NCI-H1048 (cell line): ENCODE measurements around the gene DIPK1C.

Experiments
- DNase-seq: peaks from one replicate; lab custom pipeline; 2025; lab: John Stamatoyannopoulos, UW

DIPK1C gene

DNA sequence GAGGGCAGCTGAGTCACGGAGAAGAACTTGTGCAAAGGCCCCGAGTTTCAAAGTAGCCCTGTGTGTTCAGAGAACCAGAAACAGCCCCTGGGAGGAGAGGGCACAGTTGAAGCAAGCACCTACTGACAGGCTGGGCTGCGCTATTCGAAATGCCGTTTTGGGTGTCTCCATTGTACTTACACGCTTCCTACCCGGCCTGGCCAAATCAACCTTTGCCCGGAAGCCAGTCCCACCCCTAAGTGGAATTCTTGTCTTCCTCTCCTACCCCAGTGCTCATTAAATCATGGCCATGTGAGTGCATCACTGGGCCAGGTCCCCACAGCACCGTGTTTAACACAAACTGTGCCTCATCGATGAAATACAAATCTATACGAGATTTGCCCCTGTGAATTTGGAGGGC is 6.0 kb downstream of the DIPK1C start:
- no peak for DNase-seq

GRCh38 chr18:74450626-74451025 is 6.5 kb downstream of the DIPK1C start:
- no peak for DNase-seq

- no peak for DNase-seq
These were observed 9.5 kb downstream of the DIPK1C start for GRCh38 chr18:74447404-74448152.

DNA sequence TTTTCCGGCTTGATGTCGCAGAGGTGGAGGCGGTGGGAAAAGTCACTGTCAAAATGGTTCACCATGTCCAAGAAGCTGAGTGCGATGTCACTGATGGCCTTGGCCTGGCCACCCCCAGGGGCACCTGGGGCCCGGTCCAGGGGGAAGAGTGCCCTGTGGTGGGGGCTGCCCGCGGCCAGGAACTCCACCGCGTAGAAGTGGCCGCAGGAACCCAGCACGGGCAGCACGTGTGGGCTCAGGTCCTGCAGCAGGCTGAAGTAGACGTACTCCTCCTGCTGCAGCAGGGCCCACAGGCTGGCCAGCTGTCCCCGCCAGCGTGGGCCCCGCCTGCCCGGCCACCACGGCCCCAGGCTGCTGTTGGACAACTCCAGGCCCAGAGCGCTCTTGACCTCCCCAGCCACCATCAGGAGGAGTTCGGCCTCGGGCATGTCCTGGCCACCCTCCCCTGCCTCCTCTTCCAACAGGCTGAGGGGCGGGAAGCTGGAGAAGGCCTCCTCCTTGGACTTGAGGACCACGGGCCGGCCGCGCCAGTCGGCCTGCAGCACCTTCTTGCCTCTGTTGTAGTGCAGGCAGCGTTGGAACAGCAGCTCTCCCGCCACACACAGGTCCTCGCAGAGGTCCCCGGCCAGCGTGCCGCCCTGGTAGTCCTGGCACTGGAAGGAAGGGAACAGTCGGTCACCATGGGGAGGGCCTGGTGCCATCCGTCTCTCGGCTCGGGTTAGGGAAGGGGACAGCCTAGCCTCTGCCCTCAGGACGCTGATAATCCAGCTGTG is 10.3 kb downstream of the DIPK1C start:
- DNase-seq = no peak

DNA sequence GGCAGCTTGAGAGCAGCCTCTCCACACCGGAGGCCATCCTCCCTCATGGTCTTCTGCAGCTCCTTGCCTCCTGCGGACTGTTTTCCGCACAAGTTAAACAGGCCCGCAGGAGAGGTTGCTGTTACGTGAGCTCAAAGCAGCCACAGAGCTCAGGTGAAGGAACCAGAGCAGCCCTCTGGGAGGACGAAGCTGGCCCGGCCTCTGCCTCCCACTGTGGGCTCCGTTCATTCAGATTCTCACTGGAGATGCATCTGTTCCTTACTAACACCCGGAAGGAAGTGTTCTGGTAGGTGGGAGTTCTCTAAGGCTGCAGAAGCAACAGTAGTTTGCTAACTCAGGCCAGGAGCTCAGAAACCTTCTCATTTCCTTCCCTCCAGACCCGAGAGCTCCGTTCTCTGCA is 10.9 kb downstream of the DIPK1C start:
- no peak for DNase-seq

GRCh38 chr18:74445585-74445984 is 11.5 kb downstream of the DIPK1C start:
- no peak for DNase-seq

DNA sequence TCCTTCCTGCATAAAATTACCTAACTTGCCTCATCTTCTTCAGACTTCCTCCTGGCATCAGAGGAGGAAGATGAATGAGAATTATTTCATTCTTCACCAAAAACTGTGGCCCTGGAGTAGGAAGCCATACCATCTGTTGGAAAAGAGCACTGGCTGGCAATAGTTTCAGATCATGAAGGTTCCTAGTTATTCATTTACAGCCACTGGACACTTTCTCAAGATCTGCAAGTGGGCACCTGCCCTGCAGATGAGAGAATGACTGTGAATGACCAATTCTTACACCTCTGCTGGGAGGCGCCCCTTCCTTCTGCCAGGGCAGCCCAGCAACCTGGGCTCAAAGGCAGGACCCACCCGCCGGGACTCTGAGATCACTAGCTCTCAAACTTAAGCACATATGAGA is 13.0 kb downstream of the DIPK1C start:
- DNase-seq = no peak

DNA sequence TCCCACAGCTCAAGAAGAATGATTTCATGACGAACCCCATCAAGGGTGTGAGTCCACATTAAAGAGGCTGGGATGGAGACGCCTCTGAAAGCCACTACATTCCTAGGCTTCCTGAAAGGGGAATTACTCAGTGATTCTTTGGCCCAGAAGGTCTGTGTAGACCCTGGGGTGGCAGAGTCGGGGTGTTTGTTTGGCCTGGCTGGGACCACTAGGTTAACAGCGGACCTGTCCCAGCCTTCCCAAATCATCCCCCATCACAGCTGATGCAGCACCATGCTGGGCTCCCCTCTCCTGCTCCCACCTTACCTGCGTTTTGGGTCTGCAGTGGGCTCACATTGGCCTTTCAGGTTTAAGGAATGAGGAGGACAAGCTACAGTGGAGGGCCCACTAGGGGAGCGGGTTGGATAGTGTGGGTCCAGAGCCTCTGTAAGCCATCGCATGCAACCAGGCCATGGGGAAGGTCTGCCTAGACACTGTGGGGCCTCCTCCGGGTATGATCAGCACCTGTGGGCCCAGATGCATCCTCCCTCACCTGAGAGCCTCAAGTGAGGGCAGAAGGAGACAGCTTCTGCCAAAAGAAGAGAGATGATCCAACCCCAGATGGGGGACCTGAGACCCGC is 16.2 kb downstream of the DIPK1C start:
- DNase-seq = no peak

- DNase-seq = no peak
These were observed 19.0 kb downstream of the DIPK1C start for GRCh38 chr18:74438091-74438490.

DNA sequence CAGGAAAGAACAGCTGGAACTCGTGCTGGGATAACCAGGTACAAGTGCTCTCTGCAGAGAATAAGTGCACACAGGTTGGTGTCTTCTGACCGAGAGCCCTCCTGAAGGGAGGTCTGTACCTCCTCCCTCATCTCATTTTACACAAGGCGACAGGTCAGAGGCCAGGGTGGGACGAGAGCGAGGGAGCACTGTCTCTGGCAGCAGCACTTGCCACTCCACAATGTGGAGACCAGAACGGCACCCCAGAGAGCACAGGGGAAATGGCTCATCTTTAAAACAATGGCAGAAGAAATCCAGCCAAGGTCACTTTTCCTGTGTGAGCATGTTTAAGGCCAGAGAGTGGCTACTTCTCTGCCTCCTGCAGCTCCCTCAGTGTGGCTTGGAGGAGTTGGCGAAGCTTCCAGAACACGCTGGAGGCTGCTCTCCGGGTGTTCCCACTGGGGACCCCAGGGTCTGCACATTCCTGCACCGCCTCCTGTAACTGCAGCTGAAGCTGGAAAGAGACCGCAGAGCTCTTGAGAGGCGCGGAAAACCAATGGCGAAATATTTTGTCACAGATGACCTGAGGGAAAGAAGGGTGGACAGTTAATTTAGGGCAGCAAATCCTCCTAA is 20.8 kb downstream of the DIPK1C start:
- no peak for DNase-seq

- DNase-seq = no peak
These were observed 21.4 kb downstream of the DIPK1C start for GRCh38 chr18:74435740-74436139.

- DNase-seq = no peak
These were observed 22.6 kb downstream of the DIPK1C start for GRCh38 chr18:74434466-74434865.

DNA sequence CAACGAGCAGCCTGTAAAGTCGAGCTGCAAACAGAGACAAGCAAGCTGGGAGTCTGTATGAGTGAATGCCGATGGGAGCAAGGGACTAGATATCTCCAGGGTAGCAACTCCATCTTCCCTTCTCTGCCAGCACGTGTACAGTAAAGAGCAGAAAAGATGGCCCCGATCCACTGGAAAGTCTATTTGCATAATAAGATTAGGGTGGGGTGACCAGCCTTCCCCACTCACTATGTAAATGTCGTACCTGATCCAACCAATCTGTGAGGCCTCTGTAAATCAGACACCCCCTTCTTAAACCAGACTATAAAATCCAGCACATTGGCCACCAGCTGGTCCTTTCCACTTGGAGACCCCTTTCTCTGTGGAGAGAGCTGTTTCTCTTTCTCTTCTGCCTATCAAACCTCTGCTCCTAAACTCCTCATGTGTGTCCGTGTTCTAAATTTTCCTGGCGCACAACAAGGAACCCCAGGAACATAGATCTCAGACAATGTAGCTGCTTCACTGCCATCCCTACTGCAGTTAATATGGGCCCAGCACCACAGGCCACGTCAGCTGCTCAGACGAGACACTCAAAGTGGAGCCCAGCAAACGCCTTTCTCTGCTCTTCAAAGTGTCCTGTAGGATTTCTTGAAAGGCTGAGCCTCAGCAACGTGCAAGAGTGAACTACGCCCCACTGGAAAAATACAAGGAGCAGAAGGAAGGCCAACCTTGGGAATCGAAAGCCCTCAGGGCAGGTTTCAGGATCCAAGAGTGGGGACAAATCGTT is 26.1 kb downstream of the DIPK1C start:
- peak; percentile 36 for DNase-seq

- no peak for DNase-seq
These were observed 26.9 kb downstream of the DIPK1C start for GRCh38 chr18:74430231-74430630.

GRCh38 chr18:74429096-74429495 is 28.0 kb downstream of the DIPK1C start:
- DNase-seq = no peak

GRCh38 chr18:74427442-74428112 is 29.5 kb downstream of the DIPK1C start:
- DNase-seq = no peak

GRCh38 chr18:74425876-74426275 is 31.2 kb downstream of the DIPK1C start:
- no peak for DNase-seq

GRCh38 chr18:74425161-74425560 is 31.9 kb downstream of the DIPK1C start:
- DNase-seq = no peak

- DNase-seq = no peak
These were observed 34.6 kb downstream of the DIPK1C start for GRCh38 chr18:74422541-74422940.

DNA sequence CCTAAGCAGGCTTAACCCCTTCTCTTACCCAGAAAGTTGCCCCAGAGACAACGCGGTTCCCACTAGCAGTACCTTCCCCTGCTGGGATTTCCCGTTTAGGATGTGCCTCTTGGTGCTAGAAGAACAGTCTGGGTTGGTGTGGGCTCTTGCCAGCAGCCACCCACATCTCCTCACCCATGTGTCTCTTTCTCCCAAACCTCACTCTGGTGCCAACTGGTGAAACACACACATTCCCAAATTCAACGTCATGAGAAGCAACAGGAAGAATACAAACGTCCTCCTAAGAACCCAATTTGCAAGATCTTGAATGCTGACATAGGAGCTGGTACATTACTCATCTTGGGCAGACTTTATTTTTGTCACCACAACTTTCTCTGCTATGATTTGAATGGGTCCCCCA is 36.2 kb downstream of the DIPK1C start:
- no peak for DNase-seq

GRCh38 chr18:74420481-74420880 is 36.6 kb downstream of the DIPK1C start:
- DNase-seq = no peak
